ENCODE results near the gene RAD51B.
"Not testable (repeated sequence)": the region's sequence is repeated elsewhere in the genome, so short reads cannot be mapped to it uniquely, and the experiment has no call there.

RAD51B gene

DNA sequence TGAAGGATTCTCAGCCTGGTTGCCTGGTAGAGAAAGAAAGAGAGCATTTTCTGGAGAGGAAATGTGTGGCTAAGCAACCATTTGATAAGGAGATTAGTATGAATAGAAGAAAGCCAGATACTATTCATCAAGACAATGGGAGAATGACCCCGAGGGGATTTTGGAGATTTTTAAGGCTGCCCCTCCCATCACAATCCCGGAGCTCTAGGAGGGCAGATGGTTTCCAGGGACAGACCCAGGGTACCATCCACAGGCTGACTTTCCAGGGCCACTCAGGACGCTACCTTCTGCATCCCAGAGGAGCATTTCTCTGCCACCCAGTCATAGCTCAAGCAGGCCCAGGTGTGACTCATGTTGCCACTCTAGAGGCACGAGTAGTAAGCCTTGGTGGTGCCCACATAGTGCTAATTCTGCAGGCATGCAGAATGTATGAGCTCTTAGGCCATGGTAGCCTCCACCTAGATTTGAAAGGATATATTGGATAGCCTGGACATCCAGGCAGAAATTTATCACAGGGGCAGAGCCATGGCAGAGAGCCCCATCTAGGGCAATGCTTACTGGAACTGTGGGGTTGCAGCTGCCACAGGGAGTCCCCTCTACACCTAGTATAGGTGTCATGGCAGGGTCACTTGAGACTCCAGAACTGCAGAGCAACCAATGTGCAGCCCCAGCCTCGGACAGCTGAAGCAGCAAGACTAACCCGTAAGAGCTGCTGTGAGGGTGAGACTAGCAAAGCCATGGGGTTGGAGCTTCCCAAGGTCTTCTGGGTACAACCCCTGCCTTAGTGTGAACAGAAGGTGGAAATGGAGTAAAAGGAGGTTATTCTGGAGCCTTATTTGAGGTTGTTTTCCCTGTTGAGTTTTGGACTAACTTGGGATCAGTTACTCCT is 607.3 kb downstream of the RAD51B start:
- no peak for DNase-seq

DNA sequence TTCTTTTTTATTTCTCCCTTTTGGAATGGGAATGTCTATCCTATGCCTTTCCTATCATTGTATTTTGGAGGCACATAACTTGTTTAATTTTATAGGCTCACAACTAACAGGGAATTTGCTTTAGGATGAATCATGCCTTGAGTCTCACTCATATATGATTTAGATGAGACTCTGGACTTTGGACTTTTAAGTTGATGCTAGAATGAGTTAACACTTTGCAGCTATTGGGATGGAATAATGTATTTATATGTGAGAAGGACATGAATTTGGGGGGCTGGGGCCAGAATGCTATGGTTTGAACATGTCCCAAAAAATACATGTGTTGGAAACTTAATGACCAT is 607.9 kb downstream of the RAD51B start:
- DNase-seq, result no peak

DNA sequence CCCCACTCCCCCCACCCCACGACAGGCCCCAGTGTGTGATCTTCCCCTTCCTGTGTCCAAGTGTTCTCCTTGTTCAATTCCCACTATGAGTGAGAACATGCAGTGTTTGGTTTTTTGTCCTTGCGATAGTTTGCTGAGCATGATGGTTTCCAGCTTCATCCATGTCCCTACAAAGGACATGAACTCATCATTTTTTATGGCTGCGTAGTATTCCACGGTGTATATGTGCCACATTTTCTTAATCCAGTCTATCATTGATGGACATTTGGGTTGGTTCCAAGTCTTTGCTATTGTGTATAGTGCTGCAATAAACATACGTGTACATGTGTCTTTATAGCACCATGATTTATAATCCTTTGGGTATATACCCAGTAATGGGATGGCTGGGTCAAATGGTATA is 609.3 kb downstream of the RAD51B start:
- not testable (repeated sequence) for DNase-seq

DNA sequence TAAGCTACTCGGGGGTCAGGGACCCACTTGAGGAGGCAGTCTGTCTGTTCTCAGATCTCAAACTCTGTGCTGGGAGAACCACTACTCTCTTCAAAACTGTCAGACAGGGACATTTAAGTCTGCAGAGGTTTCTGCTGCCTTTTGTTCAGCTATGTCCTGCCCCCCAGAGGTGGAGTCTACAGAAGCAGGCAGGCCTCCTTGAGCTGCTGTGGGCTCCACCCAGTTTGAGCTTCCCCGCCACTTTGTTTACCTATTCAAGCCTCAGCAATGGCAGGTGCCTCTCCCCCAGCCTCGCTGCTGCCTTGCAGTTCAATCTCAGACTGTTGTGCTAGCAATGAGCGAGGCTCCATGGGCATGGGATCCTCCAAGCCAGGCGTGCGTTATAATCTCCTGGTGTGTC is 614.6 kb downstream of the RAD51B start:
- DNase-seq, result not testable (repeated sequence)

DNA sequence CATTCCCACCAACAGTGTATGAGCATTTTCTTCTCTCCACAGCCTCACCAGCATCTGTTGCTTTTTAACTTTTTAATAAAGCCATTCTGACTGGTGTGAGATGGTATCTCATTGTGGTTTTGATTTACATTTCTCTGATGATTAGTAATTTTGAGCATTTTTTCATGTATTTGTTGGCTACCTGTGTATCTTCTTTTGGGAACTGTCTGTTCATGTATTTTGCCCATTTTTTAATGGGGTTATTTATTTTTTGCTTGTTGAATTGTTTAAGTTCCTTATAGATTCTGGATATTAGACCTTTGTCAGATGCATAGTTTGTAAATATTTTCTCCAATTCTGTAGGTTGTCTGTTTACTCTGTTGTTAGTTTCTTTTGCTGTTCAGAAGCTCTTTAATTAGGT is 616.1 kb downstream of the RAD51B start:
- DNase-seq, result not testable (repeated sequence)

DNA sequence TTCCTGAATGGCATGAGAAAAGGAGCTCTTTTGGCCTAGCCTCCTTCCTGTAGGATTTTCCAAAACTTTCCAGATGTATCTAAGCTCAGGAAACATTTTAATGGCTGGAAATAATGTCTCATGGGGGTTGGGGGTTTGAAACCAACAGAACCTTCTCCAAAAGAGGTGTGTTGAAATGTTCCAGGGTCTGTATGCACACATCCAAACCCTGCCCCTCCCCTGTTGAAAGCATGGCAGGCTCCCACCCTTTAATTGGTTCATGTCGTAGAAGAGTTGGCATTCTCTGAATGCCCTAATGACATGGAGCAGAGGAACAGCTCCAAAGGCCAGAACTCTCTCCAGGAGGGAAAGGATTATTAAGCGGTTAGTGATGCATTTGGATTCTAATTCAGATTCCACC is 620.1 kb downstream of the RAD51B start:
- no peak for DNase-seq

DNA sequence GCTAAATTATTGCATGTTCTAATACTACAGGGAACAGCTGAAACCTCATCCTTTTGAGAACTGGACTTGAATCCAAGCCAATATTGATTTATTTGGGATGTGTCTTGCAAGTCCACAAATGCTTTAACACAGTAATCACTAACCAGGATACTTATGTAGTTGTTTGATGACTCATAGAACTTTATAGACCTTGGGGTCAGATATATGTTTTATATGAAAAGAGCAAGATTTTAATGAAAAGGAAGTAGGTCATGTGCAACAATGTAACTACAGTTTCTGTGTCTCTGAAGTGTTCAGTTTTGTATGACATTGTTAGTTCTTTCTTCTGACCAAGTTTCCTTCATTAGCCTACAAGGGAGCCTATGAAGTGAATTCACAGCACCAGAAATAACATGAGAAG is 621.2 kb downstream of the RAD51B start:
- DNase-seq, result no peak

DNA sequence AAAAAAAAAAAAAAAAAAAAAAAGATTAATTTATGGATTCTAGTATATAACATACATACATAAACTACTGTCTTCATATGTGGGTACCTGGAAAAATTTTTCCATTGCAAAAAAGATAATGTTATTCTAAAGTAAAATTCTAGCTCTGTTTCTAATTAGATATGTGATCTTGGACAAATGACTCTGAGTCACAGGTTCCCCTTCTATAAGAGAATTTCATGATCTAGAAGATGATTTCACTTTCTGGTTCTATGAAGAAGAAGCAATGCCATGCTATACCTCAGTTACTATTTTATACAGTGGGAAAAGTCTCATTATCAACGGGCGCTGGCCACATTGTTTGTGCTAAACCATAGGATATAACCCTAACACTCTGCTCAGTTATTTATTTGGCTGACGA is 622.0 kb downstream of the RAD51B start:
- DNase-seq, result no peak

DNA sequence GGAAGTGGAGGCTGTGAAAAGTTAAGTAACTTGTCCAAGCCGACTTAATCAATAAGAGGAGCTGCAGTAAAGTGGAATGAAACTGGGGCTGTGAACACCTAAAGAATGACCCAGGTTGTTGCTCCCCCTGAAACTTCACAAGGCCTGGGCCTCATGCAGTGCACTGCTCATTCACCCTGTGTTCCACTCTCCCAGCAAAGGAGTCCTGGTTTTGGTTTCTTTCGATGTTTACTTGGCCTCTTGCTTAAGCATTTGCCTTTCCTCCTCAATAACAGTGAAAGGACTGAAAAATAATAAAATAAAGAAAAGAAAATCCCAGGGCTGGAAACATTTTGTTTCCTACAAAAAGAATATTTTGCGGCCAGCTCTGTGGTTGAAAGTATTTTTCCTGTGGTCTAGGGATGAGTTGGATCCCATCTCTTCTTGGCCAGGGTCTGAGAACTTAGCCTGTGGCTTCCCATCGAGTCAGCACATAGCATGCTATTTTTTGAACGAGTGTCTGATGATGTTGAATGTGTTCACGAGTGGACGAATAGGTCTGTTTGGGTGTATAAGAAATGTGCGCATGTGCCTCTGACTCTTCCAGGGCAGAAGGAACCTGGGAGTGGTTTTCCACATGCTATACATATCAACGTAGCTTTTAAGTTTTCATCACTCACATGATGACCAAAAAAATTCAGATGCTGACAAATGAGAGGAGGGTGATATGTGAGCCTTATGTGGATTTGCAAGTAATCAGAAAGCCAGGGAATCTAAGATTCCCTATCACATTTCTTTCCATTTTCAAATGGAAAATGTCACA is 623.5 kb downstream of the RAD51B start:
- DNase-seq, result no peak

DNA sequence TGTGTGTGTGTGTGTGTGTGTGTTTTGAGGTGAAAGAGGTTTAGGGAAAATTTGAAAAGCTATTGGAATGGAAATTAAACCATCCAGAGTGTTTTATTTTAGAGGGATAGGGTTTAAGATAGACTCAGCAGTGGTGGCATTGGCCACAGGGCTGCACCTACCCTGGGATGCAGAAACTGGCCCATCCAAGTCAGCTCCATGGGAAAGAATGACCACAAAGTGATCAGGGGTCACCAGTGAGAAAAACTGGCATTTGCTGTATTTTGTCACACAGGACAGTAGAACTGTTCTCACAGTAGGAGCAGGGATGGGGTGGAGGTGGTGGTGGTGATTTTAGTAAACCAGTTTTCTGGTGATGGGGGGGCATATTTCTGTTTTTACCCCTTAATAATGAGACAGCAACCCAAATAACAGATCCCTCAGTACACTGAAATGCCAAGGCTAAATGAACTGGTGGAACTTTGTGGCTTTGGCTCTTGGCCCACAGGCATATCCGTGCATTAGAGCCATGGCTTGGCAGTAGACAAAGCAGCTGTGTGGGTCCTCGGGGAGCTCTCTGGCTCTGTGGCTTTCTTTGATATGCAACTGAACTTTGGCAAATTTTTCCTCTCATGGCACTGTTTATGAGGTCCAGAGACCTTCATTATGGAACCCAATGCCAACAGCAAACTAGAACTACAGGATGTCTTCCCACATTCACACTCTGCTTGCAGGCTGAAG is 625.0 kb downstream of the RAD51B start:
- DNase-seq, result peak; percentile 13

DNA sequence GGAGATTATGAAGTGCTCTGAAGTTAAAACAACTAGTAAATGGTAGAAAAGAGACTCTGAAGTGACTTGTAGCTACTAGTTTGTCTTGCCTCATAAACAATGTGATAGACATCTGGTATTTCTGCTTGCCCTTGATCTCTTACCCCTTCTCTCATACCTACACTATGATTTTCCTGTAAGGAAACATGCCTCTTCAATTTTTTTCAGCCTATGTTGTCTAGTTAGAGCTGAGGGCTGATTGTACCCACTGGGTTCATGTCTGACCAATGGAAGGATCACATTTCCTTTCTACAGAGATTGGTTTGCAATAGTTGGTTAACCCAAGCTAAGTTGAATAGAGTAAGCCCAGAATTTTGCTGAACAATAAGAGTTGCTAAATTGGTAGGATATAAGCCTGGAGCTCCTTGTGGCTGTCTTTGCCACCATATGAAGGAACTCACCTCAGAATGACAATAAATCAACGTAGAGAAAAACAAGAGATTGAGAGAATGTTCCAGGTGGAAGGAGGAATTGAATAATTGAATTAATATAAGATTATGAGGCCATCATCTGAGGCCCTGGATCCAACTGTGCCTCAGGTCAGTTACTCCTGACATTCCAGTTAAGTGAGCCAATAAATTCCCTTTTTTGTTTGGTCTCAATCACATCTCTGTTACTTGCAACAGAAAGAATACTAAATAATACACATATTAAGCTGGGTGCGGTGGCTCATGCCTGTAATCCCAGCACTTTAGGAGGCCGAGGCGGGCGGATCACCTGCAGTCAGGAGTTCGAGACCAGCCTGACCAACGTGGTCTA is 626.9 kb downstream of the RAD51B start:
- DNase-seq, result no peak

DNA sequence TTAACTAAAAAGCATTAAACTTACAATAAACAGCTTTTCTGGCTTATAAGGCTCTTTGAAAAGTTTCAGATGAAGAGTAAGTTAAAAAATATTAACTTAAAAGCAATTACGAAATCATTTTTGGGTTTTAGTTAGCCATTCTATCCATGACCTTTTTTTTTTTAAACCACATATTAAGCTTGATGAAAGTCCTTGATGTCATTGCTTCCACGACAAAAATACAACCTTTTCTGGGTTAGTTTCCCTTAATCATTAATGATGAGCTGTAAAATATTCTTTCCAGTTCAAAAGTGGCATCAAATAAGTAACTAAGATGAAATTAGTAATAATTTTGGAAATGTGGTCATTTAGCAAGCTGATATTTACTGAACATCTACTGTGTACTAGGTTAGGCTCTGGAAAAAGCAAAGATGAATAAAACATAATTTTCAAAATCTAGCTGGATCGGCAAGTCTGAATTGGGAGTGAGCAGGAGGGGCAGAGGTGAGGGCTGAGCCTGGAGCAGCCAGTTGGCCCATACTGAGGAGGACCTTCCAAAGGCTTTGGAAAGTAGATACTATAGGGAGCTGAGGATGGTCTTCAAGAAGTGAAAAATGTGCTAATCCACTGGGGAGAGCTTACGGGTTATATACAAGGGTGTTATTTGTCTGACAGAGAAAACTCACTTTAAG is 628.1 kb downstream of the RAD51B start:
- DNase-seq, result no peak

DNA sequence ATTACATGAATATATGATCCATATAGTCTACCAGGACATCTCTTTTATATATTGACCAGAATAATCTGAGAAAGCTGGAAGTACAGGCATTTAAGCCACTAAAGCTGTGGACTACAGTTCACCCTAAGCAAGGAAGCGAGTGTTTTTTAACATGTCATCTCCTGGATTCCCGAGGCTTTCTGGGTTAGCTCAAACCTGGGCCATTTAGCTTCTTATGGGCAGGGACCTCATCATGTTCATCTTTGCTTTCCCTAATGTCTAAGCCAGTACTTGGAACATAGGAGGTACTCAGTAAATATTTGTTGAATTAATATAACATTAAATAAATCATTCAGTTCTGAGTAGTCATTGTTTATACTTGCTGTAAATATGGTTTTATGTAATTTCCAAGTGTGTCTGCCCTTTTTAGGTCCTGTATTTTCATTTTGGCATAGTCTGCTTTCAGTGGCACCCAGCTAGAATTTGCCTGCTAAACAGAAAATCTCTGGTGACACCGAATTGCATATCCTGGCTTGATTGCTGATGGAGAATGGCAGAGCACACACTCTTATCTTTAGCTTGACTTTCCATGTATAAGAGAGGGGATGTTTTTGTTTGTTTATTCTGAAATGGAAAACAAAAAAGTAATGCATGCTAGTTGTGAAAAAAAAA is 628.8 kb downstream of the RAD51B start:
- DNase-seq, result no peak

DNA sequence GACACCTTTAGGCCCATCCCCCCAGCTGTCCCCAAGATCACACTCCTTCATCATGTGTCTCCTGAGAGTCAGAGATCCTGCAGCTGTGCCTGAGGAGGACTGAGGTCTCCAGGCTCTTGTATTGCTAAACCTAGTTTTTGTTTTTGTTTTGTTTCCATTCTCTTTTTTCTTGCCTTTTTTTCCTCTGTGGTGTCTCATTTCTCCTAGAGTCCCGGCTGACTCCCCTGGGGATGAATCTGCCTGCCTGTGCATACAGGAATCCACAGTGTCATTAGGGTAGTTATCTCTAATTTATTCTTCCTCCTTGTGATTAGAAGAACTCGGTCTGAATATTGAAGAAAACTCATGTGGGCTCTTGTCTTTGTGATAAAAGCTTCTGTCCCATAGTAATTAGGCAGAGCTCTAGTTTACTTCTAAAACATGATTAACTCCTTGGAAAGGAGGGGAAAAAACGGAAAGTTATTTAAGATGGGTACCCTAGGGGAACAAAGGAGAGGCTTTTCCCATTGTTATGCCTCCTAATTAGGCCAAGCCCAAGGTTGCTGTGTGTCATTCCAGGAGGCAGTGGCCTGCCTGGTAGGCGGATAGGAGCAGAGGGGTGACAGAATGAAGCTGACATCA is 630.1 kb downstream of the RAD51B start:
- DNase-seq, result no peak

DNA sequence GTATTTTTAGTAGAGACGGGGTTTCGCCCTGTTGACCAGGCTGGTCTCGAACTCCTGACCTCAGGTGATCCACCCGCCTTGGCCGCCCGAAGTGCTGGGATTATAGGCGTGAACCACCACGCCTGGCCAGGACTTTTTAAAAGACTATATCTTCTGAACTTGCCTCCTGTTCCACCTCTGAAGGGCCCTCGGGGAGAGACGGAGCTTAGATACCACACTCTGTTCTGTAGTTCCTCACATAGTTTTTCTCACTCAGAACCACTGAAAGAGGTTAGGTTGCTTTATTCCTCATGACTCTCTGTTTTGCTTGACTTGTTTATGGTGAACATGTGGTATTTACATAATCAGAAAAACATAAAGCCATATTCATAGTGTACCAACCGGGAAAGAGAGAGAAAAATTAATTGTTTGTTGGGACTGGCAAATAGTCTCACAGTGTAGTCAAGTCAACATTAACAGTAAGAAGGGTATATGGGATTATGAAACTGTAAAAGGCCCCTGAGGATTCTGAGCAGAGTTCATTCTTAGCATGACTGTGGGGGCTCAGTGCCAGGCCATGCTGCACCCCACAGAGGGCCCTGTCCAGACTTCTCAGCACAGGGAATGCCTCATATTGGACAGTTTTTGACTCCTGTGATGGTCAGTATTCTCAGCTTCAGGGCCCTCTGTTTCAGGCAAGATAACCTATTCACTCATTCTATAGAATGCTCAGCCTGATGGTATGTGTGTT is 631.0 kb downstream of the RAD51B start:
- no peak for DNase-seq

DNA sequence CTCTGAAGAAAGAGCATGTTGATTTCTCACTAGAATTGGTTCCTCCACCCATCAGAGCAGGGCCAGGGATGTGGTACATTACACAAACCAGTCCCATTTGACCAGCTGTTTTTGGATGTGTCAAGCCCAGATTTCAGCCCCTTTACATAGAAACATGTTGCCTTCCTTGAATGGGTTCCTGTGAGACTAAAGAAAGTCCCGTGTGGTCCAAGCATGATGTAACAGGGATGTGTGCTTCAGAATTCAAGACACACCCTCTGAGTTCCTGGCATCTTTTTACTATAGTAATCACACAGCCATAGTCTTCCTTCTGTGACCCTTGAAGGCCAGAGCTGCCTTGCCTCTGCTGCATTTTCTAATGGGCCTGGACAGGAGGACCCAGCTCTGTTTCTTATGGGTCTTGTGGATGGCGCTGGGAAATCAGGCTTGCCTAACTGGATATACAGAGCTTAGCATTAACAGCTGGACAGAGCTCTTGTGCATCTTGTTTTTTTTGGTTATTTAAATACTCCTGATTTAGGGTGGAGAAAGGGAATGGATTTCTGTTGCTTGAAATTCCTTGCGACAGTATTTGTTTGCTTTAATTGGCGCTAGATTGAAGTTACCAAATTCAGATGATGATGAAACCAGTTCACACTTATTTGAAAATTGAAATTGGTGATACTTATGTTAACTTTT is 632.3 kb downstream of the RAD51B start:
- DNase-seq, result no peak

DNA sequence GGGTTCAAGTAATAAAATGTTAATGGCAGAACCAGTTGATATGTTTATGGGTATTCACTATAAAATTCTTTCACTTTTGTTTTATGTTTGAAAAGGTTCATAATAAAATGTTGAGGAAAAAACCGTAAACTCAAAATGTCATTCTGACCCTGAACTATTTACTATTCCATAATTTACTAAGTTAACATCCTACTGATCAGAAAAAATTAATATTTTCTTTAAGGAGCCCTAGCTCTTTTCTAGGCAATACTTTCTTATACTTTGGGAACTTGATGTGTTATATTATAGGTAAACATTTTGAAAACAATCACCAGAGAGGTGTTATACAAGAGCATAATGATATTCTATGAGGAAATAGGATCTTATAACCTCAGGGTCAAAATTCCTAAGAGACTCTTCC is 638.7 kb downstream of the RAD51B start:
- DNase-seq, result no peak

DNA sequence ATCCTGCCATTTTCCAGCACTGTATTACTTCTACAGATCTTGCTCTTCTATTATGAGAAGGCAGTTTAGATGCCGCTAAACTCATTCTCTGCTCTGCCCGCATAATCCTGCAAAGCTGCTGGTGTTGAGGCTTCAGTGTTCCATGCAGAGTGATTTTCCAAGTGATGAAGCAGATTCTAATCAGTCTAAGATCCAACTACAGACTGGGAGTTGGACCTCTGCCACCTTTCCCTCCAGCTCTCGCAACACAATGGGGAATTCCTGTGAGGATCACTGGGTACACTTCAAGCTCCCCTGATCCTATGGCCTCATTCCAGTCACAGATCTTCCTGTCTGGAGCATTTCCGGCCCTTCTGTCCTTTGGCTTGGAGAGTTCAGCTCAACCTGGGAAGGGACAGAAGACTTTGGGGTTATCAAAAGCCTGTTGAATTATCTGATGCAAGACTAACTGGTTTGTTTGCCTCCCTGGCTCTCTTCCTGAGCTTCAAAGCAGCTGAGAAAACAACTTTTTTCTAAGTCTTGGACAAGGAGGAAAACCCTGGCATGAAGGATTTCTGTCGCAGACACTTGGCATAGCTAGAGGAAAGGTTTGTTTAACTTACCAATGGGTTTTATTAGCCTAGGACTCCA is 639.4 kb downstream of the RAD51B start:
- DNase-seq, result no peak

DNA sequence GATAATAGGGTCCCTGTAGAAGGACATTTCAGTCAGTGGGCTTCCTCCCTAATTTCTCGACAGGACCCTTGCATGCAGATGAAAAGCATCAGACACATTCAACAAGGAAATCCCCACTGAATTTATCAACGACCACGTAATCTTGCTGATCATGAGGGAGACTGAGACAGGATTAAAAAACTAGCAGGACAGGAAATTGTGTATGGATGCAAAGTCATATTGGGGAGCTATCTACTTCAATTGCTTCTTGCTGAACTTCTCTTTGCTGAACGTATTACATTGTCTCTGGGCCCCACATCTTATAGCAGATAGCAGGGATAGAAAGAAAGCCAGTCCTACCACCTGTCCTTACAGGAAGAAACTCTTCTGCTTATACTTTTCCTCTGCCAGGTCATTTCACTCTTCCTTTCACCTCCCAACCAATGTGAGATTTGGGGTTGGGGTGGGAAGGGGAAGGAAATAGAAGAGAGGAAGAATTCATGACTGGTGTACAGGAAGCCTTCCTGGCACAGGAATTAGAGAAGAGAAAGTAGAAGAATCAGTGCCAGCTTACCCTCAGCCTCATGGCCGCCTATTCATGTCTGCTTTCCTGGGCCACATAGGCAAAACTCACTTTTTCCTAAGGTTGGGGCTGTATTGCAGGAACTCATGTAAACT is 640.0 kb downstream of the RAD51B start:
- no peak for DNase-seq

All from MV-4-11 (cell line).